Esophagus (tissue), 2 donors: ENCODE results near the gene MAVS. TPM values are rescaled to one million over a fixed set of nuclear protein-coding genes. Genes with fewer than 3 reads are reported as not detected.

Experiments used
- H3K27ac ChIP-seq, 2 donors: one replicate each; pipeline ENCODE4 v1.5.1; 2013; ENCODE audit warnings: low read depth in 2 of 2, mild to moderate bottlenecking in 2 of 2, inconsistent platforms in 1 of 2, low read length in 1 of 2, moderate library complexity in 1 of 2
- H3K27me3 ChIP-seq, 2 donors: one replicate each; pipeline ENCODE4 v1.6.1; 2013; ENCODE audit warnings: low read length in 2 of 2, control low read depth in 1 of 2, mild to moderate bottlenecking in 1 of 2; ENCODE audit not compliant: insufficient read depth in 2 of 2, control insufficient read depth in 1 of 2
- H3K36me3 ChIP-seq, 2 donors: one replicate each; pipeline ENCODE4 v1.6.1; 2013; ENCODE audit warnings: low read length in 1 of 2; ENCODE audit not compliant: control insufficient read depth in 2 of 2, insufficient read depth in 2 of 2
- H3K4me1 ChIP-seq, 2 donors: one replicate each; pipeline ENCODE4 v1.6.1; 2013; ENCODE audit warnings: low read length in 1 of 2; ENCODE audit not compliant: control insufficient read depth in 2 of 2, insufficient read depth in 2 of 2
- H3K4me3 ChIP-seq, 2 donors: one replicate each; pipeline ENCODE4 v1.5.1; 2013; ENCODE audit warnings: low read length in 2 of 2, mild to moderate bottlenecking in 2 of 2, low read depth in 1 of 2, moderate library complexity in 1 of 2
- H3K9me3 ChIP-seq, 2 donors: one replicate each; pipeline ENCODE4 v1.6.1; 2013; ENCODE audit warnings: mild to moderate bottlenecking in 2 of 2, low read depth in 1 of 2, low read length in 1 of 2, moderate library complexity in 1 of 2; ENCODE audit not compliant: control insufficient read depth in 2 of 2, insufficient read depth in 1 of 2
- WGBS, 2 donors: extraction: QIAGEN DNeasy Blood & Tissue Kit; methylation state at CpG; one replicate each; pipeline ENCODE4 v1.1.7; 2013; 5-methylcytosine and 5-hydroxymethylcytosine counted together
- polyA plus RNA-seq, 2 donors: library from polyadenylated mRNA; stranded (reverse); fragments of 200-250 nt; gene quantifications; one replicate each; pipeline ENCODE4 v1.2.3, GENCODE V29; 2013
- donor health status: healthy with polysubstance abuse.
- donor health status: Bipolar disorder and iron deficiency.

MAVS gene
- polyA plus RNA-seq, 2 donors = 9.2 to 20.5 TPM

DNA sequence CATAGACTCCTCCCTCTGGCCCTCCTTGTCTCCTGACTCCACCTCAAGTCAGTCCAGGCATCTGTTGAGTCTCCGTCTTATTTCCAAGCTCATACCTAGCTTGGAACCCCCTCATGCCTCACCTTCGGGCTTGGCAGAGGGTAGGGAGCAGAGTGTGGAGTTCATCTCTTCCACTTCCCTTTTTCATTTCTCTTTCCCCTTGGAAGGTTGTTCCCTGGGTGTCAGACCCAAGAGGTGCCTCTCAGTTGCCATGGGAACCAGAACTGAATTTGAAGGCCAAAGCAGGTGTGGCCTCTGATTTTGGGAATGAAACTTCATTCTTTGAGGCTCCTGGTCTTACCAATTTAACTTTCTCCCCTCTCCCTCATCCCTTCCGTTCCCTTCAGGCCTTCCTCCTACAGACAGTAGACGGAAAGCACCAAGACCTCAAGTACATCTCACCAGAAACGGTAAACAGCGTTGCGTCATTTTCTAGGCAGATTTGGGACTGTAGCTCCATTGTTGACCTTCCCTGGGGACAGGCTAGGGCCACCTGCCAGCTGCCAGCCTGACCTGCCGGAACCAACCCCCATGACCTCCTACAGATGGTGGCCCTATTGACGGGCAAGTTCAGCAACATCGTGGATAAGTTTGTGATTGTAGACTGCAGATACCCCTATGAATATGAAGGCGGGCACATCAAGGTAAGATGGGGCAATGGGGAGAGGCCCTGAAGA is 44.0 kb upstream of the MAVS start:
- H3K9me3 ChIP-seq = peaks cover 0 to 1% of the 10 kb centered on the region in 2 donors
- WGBS, 2 donors = 89 to 90% methylated on average over 11 of the region's 11 CpGs
- H3K27me3 ChIP-seq = no peaks in the 10 kb centered on the region
- H3K27ac ChIP-seq = no peak overlapping the region
- peaks cover 6 to 20% of the 10 kb centered on the region in 2 donors for H3K4me1 ChIP-seq
- no peak overlapping the region for H3K4me3 ChIP-seq
- H3K36me3 ChIP-seq = peaks cover 6 to 33% of the 10 kb centered on the region in 2 donors

DNA sequence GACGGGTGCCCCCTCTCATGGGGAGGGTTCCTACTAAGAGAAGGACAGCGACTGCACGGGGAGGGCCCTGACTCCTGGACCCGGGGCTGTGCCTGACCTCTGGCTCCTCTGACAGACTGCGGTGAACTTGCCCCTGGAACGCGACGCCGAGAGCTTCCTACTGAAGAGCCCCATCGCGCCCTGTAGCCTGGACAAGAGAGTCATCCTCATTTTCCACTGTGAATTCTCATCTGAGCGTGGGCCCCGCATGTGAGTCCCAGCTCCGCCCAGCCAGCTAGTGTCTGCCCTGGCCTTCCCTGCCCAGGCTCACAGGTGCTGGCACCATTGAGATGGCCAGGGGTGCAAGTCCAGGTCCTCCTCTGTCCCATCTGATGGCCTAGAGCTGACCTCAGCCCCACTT is 43.3 kb upstream of the MAVS start:
- peaks cover 0 to 1% of the 10 kb centered on the region in 2 donors for H3K9me3 ChIP-seq
- 90 to 94% methylated on average over 14 of the region's 14 CpGs for WGBS, 2 donors
- peaks cover 6 to 33% of the 10 kb centered on the region in 2 donors for H3K36me3 ChIP-seq
- no peaks in the 10 kb centered on the region for H3K27me3 ChIP-seq
- peaks cover 6 to 19% of the 10 kb centered on the region in 2 donors for H3K4me1 ChIP-seq
- H3K27ac ChIP-seq = no peak overlapping the region
- H3K4me3 ChIP-seq = no peak overlapping the region

DNA sequence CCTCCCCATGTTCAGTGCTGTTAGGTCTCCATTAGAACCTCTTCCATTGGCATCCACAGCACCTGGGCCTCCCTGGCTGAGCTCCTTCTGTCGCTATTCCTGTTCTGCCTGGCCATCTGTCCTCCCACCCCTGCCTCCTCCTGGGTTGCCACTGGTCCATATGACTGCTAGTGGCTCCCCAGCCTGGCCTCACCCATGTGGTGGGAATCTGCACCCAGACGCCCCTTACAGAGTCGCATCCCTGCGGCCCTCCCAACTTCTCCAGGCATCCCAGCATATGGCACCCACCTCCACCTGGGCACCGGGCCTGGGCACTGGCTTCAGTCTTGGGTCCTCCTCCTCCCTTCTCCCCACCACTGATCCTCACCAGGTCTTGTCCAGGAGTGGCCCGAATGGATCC is 42.8 kb upstream of the MAVS start:
- Histone ChIP-seq H3K4me1 (peaks cover 6 to 19% of the 10 kb centered on the region in 2 donors), H3K36me3 (peaks cover 6 to 33% of the 10 kb centered on the region in 2 donors), H3K27ac (peak overlapping the region in 1 of 2 donors; percentile 34), H3K4me3 (no peak overlapping the region), H3K9me3 (peaks cover 0 to 1% of the 10 kb centered on the region in 2 donors), H3K27me3 (no peaks in the 10 kb centered on the region)
- WGBS, 2 donors = 83 to 90% methylated on average over 6 of the region's 6 CpGs

DNA sequence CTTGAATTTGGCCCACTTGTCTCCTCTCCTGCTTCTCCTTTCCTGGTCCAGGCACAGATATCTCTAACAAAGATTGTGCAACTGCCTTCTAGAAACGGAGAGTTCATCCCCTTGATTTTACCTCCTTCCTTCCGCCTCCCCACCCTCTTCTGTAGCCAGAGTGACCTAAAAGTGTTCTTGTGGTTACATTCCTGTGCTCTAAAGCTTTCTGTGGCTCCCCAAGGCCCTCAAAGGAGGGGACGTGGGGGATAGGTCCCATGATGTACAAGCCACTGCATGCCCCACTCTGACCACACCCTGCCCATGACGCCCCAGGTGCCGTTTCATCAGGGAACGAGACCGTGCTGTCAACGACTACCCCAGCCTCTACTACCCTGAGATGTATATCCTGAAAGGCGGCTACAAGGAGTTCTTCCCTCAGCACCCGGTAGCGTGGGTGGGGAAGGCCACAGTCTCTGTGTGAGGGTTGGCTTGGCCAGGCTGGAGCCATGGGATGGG is 42.3 kb upstream of the MAVS start:
- Histone ChIP-seq H3K27ac (peak overlapping the region in 1 of 2 donors; percentile 34), H3K4me1 (peaks cover 6 to 17% of the 10 kb centered on the region in 2 donors), H3K9me3 (peaks cover 0 to 1% of the 10 kb centered on the region in 2 donors), H3K36me3 (peaks cover 6 to 33% of the 10 kb centered on the region in 2 donors), H3K4me3 (no peak overlapping the region), H3K27me3 (no peaks in the 10 kb centered on the region)
- 58 to 68% methylated on average over 11 of the region's 11 CpGs for WGBS, 2 donors

DNA sequence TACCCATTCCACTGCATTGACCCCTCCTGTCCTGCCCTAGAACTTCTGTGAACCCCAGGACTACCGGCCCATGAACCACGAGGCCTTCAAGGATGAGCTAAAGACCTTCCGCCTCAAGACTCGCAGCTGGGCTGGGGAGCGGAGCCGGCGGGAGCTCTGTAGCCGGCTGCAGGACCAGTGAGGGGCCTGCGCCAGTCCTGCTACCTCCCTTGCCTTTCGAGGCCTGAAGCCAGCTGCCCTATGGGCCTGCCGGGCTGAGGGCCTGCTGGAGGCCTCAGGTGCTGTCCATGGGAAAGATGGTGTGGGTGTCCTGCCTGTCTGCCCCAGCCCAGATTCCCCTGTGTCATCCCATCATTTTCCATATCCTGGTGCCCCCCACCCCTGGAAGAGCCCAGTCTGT is 41.9 kb upstream of the MAVS start:
- peak overlapping the region in 1 of 2 donors; percentile 34 for H3K27ac ChIP-seq
- peaks cover 6 to 33% of the 10 kb centered on the region in 2 donors for H3K36me3 ChIP-seq
- H3K9me3 ChIP-seq = peaks cover 0 to 1% of the 10 kb centered on the region in 2 donors
- no peak overlapping the region for H3K4me3 ChIP-seq
- no peaks in the 10 kb centered on the region for H3K27me3 ChIP-seq
- H3K4me1 ChIP-seq = peaks cover 6 to 13% of the 10 kb centered on the region in 2 donors
- 86 to 91% methylated on average over 5 to 11 of the region's 11 CpGs for WGBS, 2 donors

DNA sequence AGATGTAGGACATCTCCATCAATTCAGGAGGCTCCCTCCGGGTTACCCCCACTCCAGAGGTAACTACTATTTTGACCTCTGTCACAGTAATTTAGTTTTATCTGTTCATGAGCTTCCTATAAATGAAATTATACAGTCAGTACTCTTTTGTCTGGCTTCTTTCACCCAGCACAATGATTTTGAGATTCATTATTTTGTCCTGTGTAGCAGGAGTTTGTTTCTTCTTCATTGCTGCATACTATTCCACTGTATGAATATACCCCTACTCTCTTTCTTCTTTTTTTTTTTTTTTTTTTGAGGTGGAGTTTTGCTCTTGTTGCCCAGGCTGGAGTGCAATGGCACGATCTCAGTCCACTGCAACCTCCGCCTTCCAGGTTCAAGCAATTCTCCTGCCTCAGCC is 38.1 kb upstream of the MAVS start:
- peaks cover 9 to 12% of the 10 kb centered on the region in 2 donors for H3K4me1 ChIP-seq
- WGBS, 2 donors = 83 to 85% methylated on average over 3 of the region's 3 CpGs
- no peaks in the 10 kb centered on the region for H3K9me3 ChIP-seq
- H3K27ac ChIP-seq = peak overlapping the region; percentile 94 to 98
- H3K4me3 ChIP-seq = no peak overlapping the region
- H3K27me3 ChIP-seq = no peaks in the 10 kb centered on the region
- peaks cover 0 to 7% of the 10 kb centered on the region in 2 donors for H3K36me3 ChIP-seq

DNA sequence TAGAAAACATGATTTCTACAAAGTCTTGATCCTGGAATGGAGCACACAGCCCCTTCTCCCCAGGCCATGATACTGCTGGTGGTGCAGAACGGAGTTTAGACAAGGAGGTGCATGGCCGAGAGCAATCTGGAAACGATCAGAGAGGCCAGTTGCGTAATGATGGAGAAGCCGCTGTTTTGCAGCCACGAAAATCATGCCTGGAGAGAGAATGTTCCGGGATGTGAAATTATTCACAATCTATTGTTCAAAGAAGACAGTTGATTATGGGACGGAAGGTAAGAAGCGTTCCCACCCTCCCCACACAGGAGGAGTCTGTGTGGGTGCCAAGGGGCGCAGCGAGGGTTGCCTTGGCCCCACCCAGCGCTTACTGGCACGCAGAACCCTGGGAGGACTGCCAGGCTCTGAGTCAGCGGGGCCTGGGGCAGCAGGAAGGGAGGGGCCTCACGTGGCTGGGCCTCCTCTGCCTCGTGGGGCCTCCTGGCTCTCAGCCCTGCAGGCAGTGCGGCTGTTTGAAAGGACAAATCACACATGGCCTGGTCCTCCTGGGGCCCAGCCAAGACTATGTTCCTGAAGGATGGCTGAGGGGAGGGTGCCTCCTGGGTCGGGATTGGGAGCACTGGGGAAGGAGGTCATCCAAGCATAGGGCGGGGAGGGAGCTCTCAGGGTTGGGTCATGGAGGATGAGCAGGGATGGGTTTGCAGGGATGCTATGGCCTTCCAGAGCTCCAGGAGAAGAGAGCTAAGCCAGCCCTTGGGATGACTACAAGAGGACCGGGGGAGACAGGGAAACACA is 35.0 kb upstream of the MAVS start:
- H3K4me1 ChIP-seq = peaks cover 2 to 9% of the 10 kb centered on the region in 2 donors
- H3K27me3 ChIP-seq = no peaks in the 10 kb centered on the region
- WGBS, 2 donors = 2 to 3% methylated on average over 20 of the region's 20 CpGs
- no peaks in the 10 kb centered on the region for H3K9me3 ChIP-seq
- peak overlapping the region; percentile 77 to 95 for H3K27ac ChIP-seq
- H3K36me3 ChIP-seq = no peaks in the 10 kb centered on the region
- peak overlapping the region in 1 of 2 donors; percentile 20 for H3K4me3 ChIP-seq

DNA sequence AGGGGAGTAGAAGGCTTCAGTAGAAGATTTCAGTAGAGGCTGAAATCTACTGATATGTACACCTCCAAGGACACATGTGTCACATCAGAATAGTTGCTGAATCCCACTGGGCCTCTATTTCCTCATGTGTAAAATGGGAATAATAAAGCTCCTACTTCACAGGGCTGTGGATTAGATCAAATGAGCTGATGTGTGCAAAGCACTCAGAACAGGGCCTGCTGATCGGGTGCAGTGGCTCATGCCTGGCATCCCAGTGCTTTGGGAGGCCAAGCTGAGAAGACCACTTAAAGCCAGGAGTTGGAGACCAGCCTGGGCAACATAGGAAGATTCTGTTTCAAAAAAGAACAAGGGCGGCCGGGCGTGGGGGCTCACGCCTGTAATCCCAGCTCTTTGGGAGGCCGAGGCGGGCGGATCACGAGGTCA is 34.4 kb upstream of the MAVS start:
- Histone ChIP-seq H3K27ac (peak overlapping the region; percentile 77 to 95), H3K36me3 (no peaks in the 10 kb centered on the region), H3K9me3 (no peaks in the 10 kb centered on the region), H3K4me3 (no peak overlapping the region), H3K4me1 (peaks cover 2 to 5% of the 10 kb centered on the region in 2 donors), H3K27me3 (no peaks in the 10 kb centered on the region)
- WGBS, 2 donors = 92 to 96% methylated on average over 8 to 9 of the region's 9 CpGs

DNA sequence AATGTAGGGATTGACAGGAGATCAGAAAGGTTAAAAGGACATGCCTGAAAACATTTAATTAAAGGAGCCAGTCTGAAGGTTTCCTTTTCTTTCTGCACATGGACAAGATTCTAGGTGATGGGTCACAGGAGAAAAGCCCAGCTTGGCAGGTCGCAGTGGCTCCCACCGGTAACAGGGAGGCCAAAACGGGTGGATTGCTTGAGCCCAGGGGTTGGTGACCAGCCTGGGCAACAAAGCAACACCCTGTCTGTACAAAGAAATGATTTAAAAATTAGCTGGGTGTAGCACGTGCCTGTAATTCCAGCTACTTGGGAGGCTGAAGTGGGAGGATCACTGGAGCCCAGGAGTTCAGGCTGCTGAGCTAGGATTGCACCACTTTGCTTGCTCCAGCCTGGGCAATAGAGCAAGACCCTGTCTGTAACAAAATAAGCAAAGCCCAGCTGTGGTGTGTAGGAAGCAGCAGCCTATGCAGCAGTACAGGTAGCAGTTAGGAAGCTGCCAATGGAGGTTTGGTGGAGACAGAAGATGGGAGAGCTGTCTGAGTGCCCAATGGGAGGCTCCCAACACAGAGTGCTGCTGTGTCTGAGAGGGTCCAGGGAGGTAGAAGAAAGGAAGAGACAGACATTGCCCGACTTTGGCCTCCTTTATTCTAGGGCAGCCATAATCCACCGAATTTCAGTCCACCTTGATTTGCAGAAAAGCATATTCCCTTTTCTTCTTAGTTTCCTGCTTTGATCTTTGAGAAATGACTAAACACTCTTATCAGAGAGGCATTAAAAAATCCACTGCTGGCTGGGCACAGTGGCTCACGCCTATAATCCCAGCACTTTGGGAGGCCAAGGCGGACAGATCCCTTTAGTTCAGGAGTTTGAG is 33.4 kb upstream of the MAVS start:
- WGBS, 2 donors = 59 to 60% methylated on average over 8 of the region's 8 CpGs
- no peak overlapping the region for H3K4me3 ChIP-seq
- no peaks in the 10 kb centered on the region for H3K36me3 ChIP-seq
- no peaks in the 10 kb centered on the region for H3K27me3 ChIP-seq
- H3K4me1 ChIP-seq = peaks cover 2 to 4% of the 10 kb centered on the region in 2 donors
- H3K9me3 ChIP-seq = no peaks in the 10 kb centered on the region
- H3K27ac ChIP-seq = peak overlapping the region; percentile 9 to 82
